ENCODE measurements around the gene UNC80.

GRCh38 chr2:209905691-209906090 lies 134.1 kb downstream of the UNC80 start:
- TF ChIP-seq CTCF (conservative IDR thresholded peaks at IDR 0.05; ENCODE audit: low read depth, low read length) (no peak), EZH2 (IDR thresholded peaks at IDR 0.05; ENCODE audit: borderline replicate concordance, low read depth, low read length, poor library complexity, severe bottlenecking) (no peak)
